ENCODE results near the gene UBE4B. TPM values are rescaled to one million over a fixed set of nuclear protein-coding genes. Genes with fewer than 3 reads are reported as not detected.
A peak's percentile ranks its signal among the peaks of the same experiment; 100 is the strongest.

The UBE4B gene
- total RNA-seq, 1 experiment from 2014 or later: 40.3 TPM

DNA sequence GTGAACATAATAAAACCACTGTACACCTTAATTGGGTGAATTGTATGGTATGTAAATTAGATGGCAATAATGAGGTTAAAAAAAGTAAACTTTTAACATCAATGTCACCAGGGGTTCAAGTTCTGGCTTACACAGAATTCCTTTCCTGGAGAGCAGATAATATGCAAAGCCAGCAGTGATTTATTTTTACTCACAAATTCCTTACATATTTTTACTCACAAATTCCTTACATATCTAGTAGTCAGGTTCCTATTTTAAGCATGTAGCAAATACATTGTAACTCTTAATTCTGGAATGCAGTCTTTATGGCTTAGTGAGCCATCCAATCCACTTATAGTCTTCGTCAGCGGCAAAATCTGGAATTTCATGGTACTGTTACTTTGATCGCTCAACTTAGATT, 1.3 kb upstream of the UBE4B start:
- no peak overlapping the region for H3K4me3 ChIP-seq (ENCODE audit: low read depth, low read length)
- ChIA-PET CTCF (no interaction called here), POLR2A (no interaction called here)
- no peaks in the 10 kb centered on the region for H3K9me3 ChIP-seq
- DNase-seq: peak in 1 of 2 experiments; percentile 21
- TF ChIP-seq, protein P1, sequence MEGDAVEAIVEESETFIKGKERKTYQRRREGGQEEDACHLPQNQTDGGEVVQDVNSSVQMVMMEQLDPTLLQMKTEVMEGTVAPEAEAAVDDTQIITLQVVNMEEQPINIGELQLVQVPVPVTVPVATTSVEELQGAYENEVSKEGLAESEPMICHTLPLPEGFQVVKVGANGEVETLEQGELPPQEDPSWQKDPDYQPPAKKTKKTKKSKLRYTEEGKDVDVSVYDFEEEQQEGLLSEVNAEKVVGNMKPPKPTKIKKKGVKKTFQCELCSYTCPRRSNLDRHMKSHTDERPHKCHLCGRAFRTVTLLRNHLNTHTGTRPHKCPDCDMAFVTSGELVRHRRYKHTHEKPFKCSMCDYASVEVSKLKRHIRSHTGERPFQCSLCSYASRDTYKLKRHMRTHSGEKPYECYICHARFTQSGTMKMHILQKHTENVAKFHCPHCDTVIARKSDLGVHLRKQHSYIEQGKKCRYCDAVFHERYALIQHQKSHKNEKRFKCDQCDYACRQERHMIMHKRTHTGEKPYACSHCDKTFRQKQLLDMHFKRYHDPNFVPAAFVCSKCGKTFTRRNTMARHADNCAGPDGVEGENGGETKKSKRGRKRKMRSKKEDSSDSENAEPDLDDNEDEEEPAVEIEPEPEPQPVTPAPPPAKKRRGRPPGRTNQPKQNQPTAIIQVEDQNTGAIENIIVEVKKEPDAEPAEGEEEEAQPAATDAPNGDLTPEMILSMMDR (IDR thresholded peaks at IDR 0.05; ENCODE audit: insufficient read depth in 1 of 2, low read depth in 1 of 2, low read length in 1 of 2, severe bottlenecking in 1 of 2, unreplicated experiment in 1 of 2): no peak
- Mint-ChIP-seq H3K36me3 (ENCODE audit: insufficient read depth, unreplicated experiment) (peaks cover 12% of the 10 kb centered on the region), H3K4me1 (ENCODE audit: low read depth, unreplicated experiment) (peaks cover 14% of the 10 kb centered on the region), H3K9me3 (ENCODE audit: unreplicated experiment) (no peaks in the 10 kb centered on the region), H3K4me3 (ENCODE audit: unreplicated experiment) (peak overlapping the region; percentile 11), H3K27me3 (ENCODE audit: insufficient read depth, unreplicated experiment) (no peaks in the 10 kb centered on the region), H3K27ac (ENCODE audit: unreplicated experiment) (no peak overlapping the region)
- intact Hi-C loops (cut with micrococcal nuclease; ENCODE audit: unreplicated experiment): loop anchor here (5.0 kb wide), 1 partner anchor 34 kb away; the partner anchor contains the start of gene RBP7
- H3K36me3 ChIP-seq (ENCODE audit: control insufficient read depth, insufficient read depth, low read length): no peaks in the 10 kb centered on the region; the same call in 1 of the 2 replicates
- H3K27me3 ChIP-seq (replicated peaks; ENCODE audit: control insufficient read depth, insufficient read depth, low read length): no peaks in the 10 kb centered on the region
- BruUV-seq (replicated peaks): no TSS peak
- H3K4me1 ChIP-seq: peaks cover 18% of the 10 kb centered on the region

- H3K4me1 Mint-ChIP-seq (ENCODE audit: low read depth, unreplicated experiment): peaks cover 14% of the 10 kb centered on the region
- peak; percentile 29 to 51 for DNase-seq
- H3K36me3 Mint-ChIP-seq (ENCODE audit: insufficient read depth, unreplicated experiment): peaks cover 12% of the 10 kb centered on the region
- TF ChIP-seq, protein P1 (IDR thresholded peaks at IDR 0.05; ENCODE audit: insufficient read depth in 1 of 2, low read depth in 1 of 2, low read length in 1 of 2, severe bottlenecking in 1 of 2, unreplicated experiment in 1 of 2): no peak
- Histone ChIP-seq H3K27me3 (replicated peaks; ENCODE audit: control insufficient read depth, insufficient read depth, low read length) (no peaks in the 10 kb centered on the region), H3K9me3 (no peaks in the 10 kb centered on the region), H3K36me3 (ENCODE audit: control insufficient read depth, insufficient read depth, low read length) (peaks cover 1% of the 10 kb centered on the region), H3K4me3 (ENCODE audit: low read depth, low read length) (peak overlapping the region; percentile 78), H3K4me1 (peaks cover 18% of the 10 kb centered on the region)
- no peaks in the 10 kb centered on the region for H3K9me3 Mint-ChIP-seq (ENCODE audit: unreplicated experiment)
- intact Hi-C loops (cut with micrococcal nuclease; ENCODE audit: unreplicated experiment): loop anchor here (5.0 kb wide), 1 partner anchor 36 kb away; the partner anchor contains the start of gene RBP7
- H3K27ac Mint-ChIP-seq (ENCODE audit: unreplicated experiment): peak overlapping the region; percentile 96
- H3K27me3 Mint-ChIP-seq (ENCODE audit: insufficient read depth, unreplicated experiment): no peaks in the 10 kb centered on the region
- POLR2A ChIA-PET: interaction anchor here (1.2 to 1.6 kb wide), 2 partner anchors 13 to 90 kb away, joined by 3 to 6 read pairs; partner anchors contain the start of genes LZIC and NMNAT1
- H3K4me3 Mint-ChIP-seq (ENCODE audit: unreplicated experiment): peak overlapping the region; percentile 98
- CTCF ChIA-PET: interaction anchor here (0.8 kb wide), 1 partner anchor 83 kb away, joined by 3 read pairs; no protein-coding TSS in a partner anchor
- no TSS peak for BruUV-seq (replicated peaks)
Observed at GRCh38 chr1:10033359-10033845, 644 bp downstream of the UBE4B start.

- no peaks in the 10 kb centered on the region for H3K36me3 ChIP-seq (ENCODE audit: control insufficient read depth, insufficient read depth, low read length)
- no TSS peak for BruUV-seq (replicated peaks)
- H3K4me3 ChIP-seq (ENCODE audit: low read depth, low read length): no peak overlapping the region
- Mint-ChIP-seq H3K27me3 (ENCODE audit: insufficient read depth, unreplicated experiment) (no peaks in the 10 kb centered on the region), H3K4me3 (ENCODE audit: unreplicated experiment) (no peak overlapping the region), H3K27ac (ENCODE audit: unreplicated experiment) (no peak overlapping the region), H3K4me1 (ENCODE audit: low read depth, unreplicated experiment) (peaks cover 9% of the 10 kb centered on the region), H3K9me3 (ENCODE audit: unreplicated experiment) (no peaks in the 10 kb centered on the region), H3K36me3 (ENCODE audit: insufficient read depth, unreplicated experiment) (peaks cover 19% of the 10 kb centered on the region)
- CTCF ChIA-PET: interaction anchor here (0.5 kb wide), 1 partner anchor 8 kb away, joined by 3 read pairs; no protein-coding TSS in a partner anchor
- no peaks in the 10 kb centered on the region for H3K4me1 ChIP-seq
- no peaks in the 10 kb centered on the region for H3K9me3 ChIP-seq
- TF ChIP-seq, protein P1 (IDR thresholded peaks at IDR 0.05; ENCODE audit: insufficient read depth in 1 of 2, low read depth in 1 of 2, low read length in 1 of 2, severe bottlenecking in 1 of 2, unreplicated experiment in 1 of 2): no peak
- intact Hi-C loops (cut with micrococcal nuclease; ENCODE audit: unreplicated experiment): no loop called here
- DNase-seq: no peak
- no peaks in the 10 kb centered on the region for H3K27me3 ChIP-seq (replicated peaks; ENCODE audit: control insufficient read depth, insufficient read depth, low read length)
- POLR2A ChIA-PET: interaction anchor here (0.7 kb wide), 1 partner anchor 16 kb away, joined by 7 read pairs; no protein-coding TSS in a partner anchor
Observed at GRCh38 chr1:10042746-10043145, 10.0 kb downstream of the UBE4B start.

All from Caco-2 (cell line).